ENCODE results near the gene PER2. TPM values are rescaled to one million over a fixed set of nuclear protein-coding genes. Genes with fewer than 3 reads are reported as not detected.

The PER2 gene
- total and polyA plus RNA-seq, 7 experiments from 2014 or later = 7.0 to 28.6 (median 13.5) TPM

DNA sequence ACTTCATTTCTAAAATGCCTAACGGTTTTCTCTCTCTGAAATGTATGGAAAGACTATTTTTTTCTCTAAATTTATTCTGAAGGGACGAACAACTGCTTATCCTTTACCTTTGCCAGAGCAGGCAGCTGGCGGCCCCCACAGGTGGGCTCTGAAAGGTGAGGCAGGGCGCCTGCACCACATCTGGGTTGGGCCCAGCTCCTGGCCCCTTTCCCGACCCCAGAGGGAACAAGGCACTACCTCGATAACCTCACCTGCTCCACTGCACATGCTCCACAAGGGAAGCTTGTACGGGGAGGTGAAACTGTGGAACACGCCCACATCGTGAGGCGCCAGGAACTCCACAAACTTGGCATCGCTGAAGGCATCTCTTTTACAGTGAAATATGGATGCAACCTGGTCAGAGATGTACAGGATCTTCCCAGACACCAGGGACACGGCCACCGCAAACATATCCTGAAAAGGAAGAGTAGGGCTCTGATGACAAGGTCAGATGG, 17.3 kb downstream of the PER2 start:
- Mint-ChIP-seq H3K4me1 (peaks cover 0 to 4% (median 0%) of the 10 kb centered on the region in 7 donors), H3K36me3 (peaks cover 4 to 52% (median 16%) of the 10 kb centered on the region in 5 donors), H3K27me3 (no peaks in the 10 kb centered on the region), H3K27ac (no peak overlapping the region), H3K4me3 (no peak overlapping the region), H3K9me3 (no peaks in the 10 kb centered on the region)
- Histone ChIP-seq H3K9me3 (ENCODE audit: control insufficient read depth in 2 of 3, low read length in 3 of 3) (no peaks in the 10 kb centered on the region), H3K36me3 (ENCODE audit: control insufficient read depth in 2 of 3, insufficient read depth in 3 of 3, low read length in 3 of 3) (peaks cover 8 to 77% (median 8%) of the 10 kb centered on the region in 3 experiments), H3K4me3 (ENCODE audit: low read length) (no peak overlapping the region), H3K27ac (ENCODE audit: low read depth, low read length) (no peak overlapping the region), H3K4me1 (ENCODE audit: control insufficient read depth in 2 of 2, insufficient read depth in 2 of 2, low read length in 2 of 2) (no peaks in the 10 kb centered on the region), H3K27me3 (ENCODE audit: control insufficient read depth in 2 of 2, insufficient read depth in 2 of 2, low read length in 2 of 2) (no peaks in the 10 kb centered on the region)
- POLR2A ChIA-PET = no interaction called here
- CTCF ChIA-PET = interaction anchor here (0.7 kb wide), 1 partner anchor 347 kb away, joined by 13 read pairs; no protein-coding TSS in a partner anchor
- DNase-seq (no peak), ATAC-seq (no peak)
- intact Hi-C loops (cut with micrococcal nuclease) = no loop called here

DNA sequence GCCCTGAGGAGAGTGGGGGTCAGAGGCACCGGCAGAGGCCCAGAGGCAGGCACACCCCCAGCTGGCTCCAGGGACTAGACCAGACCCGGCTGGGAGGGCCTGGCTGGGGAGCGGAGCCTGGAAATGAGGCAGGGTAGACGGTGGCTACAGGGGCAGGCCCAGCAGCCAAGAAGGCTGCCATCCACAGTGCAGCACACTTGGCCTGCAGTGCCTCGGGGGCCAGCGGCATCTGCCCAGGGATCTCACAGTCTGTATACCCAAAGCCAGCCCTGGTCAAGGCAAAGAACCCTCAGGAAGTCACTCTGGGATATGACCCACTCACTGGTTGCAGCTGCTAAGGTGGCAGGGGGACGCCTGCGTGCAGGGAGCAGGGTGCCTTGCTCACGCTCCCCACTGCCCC, 17.8 kb downstream of the PER2 start:
- Mint-ChIP-seq H3K4me1 (peaks cover 0 to 4% (median 0%) of the 10 kb centered on the region in 7 donors), H3K4me3 (no peak overlapping the region), H3K27ac (no peak overlapping the region), H3K9me3 (no peaks in the 10 kb centered on the region), H3K36me3 (peaks cover 4 to 51% (median 16%) of the 10 kb centered on the region in 5 donors), H3K27me3 (no peaks in the 10 kb centered on the region)
- ChIA-PET CTCF (interaction anchor here (0.7 kb wide), 1 partner anchor 346 kb away, joined by 13 read pairs; no protein-coding TSS in a partner anchor), POLR2A (no interaction called here)
- DNase-seq (no peak), ATAC-seq (no peak)
- Histone ChIP-seq H3K36me3 (ENCODE audit: control insufficient read depth in 2 of 3, insufficient read depth in 3 of 3, low read length in 3 of 3) (peaks cover 8 to 72% (median 8%) of the 10 kb centered on the region in 3 experiments), H3K27ac (ENCODE audit: low read depth, low read length) (no peak overlapping the region), H3K4me1 (ENCODE audit: control insufficient read depth in 2 of 2, insufficient read depth in 2 of 2, low read length in 2 of 2) (no peaks in the 10 kb centered on the region), H3K27me3 (ENCODE audit: control insufficient read depth in 2 of 2, insufficient read depth in 2 of 2, low read length in 2 of 2) (no peaks in the 10 kb centered on the region), H3K4me3 (ENCODE audit: low read length) (no peak overlapping the region), H3K9me3 (ENCODE audit: control insufficient read depth in 2 of 3, low read length in 3 of 3) (no peaks in the 10 kb centered on the region)
- intact Hi-C loops (cut with micrococcal nuclease) = no loop called here

DNA sequence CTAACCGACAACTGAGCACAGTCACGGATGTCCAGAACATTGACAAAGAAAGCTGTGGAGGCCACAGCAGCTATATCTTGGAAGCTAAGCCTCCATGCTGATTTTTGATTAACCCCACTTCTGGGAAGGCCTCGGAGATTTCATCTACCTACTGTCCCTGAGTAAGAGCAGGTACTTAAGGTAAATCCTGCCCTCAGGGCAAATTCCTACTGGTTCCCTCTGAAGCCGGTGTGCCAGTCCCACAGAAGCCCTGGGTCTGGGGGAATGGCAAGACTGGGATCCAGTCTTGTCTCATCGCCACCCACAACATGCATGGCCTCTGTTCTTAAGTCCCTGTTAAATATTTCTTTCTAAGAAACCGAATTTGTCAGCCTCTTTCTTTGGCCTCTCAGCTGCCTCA, 18.7 kb downstream of the PER2 start:
- no peak for ATAC-seq
- CTCF ChIA-PET = no interaction called here
- H3K4me3 Mint-ChIP-seq = no peak overlapping the region
- peaks cover 0 to 4% (median 0%) of the 10 kb centered on the region in 7 donors for H3K4me1 Mint-ChIP-seq
- no peak for DNase-seq
- intact Hi-C loops (cut with micrococcal nuclease) = no loop called here
- no peaks in the 10 kb centered on the region for H3K27me3 Mint-ChIP-seq
- POLR2A ChIA-PET = no interaction called here
- H3K36me3 Mint-ChIP-seq = peaks cover 4 to 47% (median 16%) of the 10 kb centered on the region in 5 donors
- Histone ChIP-seq H3K27ac (ENCODE audit: low read depth, low read length) (no peak overlapping the region), H3K27me3 (ENCODE audit: control insufficient read depth in 2 of 2, insufficient read depth in 2 of 2, low read length in 2 of 2) (no peaks in the 10 kb centered on the region), H3K4me3 (ENCODE audit: low read length) (no peak overlapping the region), H3K9me3 (ENCODE audit: control insufficient read depth in 2 of 3, low read length in 3 of 3) (no peaks in the 10 kb centered on the region), H3K36me3 (ENCODE audit: control insufficient read depth in 2 of 3, insufficient read depth in 3 of 3, low read length in 3 of 3) (peaks cover 0 to 70% (median 8%) of the 10 kb centered on the region in 3 experiments), H3K4me1 (ENCODE audit: control insufficient read depth in 2 of 2, insufficient read depth in 2 of 2, low read length in 2 of 2) (no peaks in the 10 kb centered on the region)
- no peaks in the 10 kb centered on the region for H3K9me3 Mint-ChIP-seq
- no peak overlapping the region for H3K27ac Mint-ChIP-seq

DNA sequence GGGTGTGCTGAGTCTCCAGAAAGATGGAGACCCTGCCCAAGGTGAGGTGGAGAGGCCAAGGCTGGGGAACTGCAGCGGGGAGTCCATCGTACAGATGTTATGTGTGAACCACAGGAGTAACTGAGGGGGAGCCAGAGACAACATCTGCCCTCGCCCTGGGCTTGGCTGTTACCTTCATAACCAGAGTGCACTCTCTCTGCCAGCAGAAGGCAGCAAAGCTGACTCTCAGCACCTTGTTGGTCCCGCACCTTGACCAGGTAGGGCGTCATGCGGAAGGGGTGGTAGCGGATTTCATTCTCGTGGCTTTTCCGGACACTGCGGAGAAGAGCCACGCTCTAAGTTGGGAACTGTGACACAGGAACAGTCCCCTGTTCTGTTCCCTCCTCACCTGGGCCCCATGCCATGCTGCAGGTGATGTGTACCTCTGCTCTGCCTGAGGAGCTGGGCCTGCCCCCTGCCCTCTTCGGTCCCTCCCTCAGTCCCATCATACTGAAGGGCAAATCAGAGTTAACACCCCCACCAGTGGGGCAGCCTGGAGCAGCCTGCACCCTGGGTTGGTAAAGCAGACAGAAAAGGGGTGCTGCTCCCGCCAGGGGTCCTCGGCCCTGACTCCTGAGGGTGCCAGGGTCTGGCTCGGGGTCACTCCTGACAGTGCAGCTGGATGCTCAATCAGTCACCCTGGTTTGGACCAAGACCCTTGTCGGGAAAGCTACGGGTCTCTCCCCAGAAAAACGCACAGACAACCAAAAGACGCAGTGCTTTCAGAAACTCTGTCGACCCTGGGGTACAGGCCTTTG, 20.3 kb downstream of the PER2 start:
- H3K36me3 ChIP-seq (ENCODE audit: control insufficient read depth in 2 of 3, insufficient read depth in 3 of 3, low read length in 3 of 3) = peaks cover 0 to 63% (median 8%) of the 10 kb centered on the region in 3 experiments
- ChIA-PET POLR2A (no interaction called here), CTCF (no interaction called here)
- H3K4me1 ChIP-seq (ENCODE audit: control insufficient read depth in 2 of 2, insufficient read depth in 2 of 2, low read length in 2 of 2) = no peaks in the 10 kb centered on the region
- Mint-ChIP-seq H3K9me3 (no peaks in the 10 kb centered on the region), H3K27ac (no peak overlapping the region), H3K4me1 (peaks cover 0 to 9% (median 6%) of the 10 kb centered on the region in 7 donors), H3K4me3 (no peak overlapping the region), H3K27me3 (no peaks in the 10 kb centered on the region), H3K36me3 (peaks cover 8 to 36% (median 19%) of the 10 kb centered on the region in 5 donors)
- no peak overlapping the region for H3K27ac ChIP-seq (ENCODE audit: low read depth, low read length)
- DNase-seq (no peak), ATAC-seq (no peak)
- intact Hi-C loops (cut with micrococcal nuclease) = no loop called here
- H3K9me3 ChIP-seq (ENCODE audit: control insufficient read depth in 2 of 3, low read length in 3 of 3) = no peaks in the 10 kb centered on the region
- H3K4me3 ChIP-seq (ENCODE audit: low read length) = no peak overlapping the region
- H3K27me3 ChIP-seq (ENCODE audit: control insufficient read depth in 2 of 2, insufficient read depth in 2 of 2, low read length in 2 of 2) = no peaks in the 10 kb centered on the region

DNA sequence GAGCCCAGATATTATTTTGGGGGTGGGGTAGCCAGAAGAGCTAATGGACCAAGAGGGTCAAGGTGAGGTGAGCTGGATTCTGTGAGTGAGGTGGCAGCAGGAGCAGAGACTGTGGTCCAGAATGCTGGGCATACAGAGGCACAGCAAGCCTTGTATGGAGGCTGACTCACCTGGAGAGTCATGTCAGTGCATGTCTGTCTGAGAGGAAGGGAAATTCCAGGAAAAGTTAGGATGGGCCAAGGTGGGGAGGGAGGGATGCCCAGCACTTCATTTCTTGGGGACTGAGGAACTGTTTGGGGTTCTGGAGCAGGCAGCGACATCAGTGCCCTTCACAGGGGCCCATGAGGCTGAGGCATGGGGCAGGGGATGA, 21.1 kb downstream of the PER2 start:
- Histone ChIP-seq H3K27ac (ENCODE audit: low read depth, low read length) (no peak overlapping the region), H3K4me3 (ENCODE audit: low read length) (no peak overlapping the region), H3K4me1 (ENCODE audit: control insufficient read depth in 2 of 2, insufficient read depth in 2 of 2, low read length in 2 of 2) (no peaks in the 10 kb centered on the region), H3K27me3 (ENCODE audit: control insufficient read depth in 2 of 2, insufficient read depth in 2 of 2, low read length in 2 of 2) (no peaks in the 10 kb centered on the region), H3K36me3 (ENCODE audit: control insufficient read depth in 2 of 3, insufficient read depth in 3 of 3, low read length in 3 of 3) (peaks cover 0 to 60% (median 4%) of the 10 kb centered on the region in 3 experiments), H3K9me3 (ENCODE audit: control insufficient read depth in 2 of 3, low read length in 3 of 3) (no peaks in the 10 kb centered on the region)
- Mint-ChIP-seq H3K9me3 (no peaks in the 10 kb centered on the region), H3K4me1 (peaks cover 0 to 9% (median 6%) of the 10 kb centered on the region in 7 donors), H3K36me3 (peaks cover 6 to 30% (median 19%) of the 10 kb centered on the region in 5 donors), H3K27ac (peak overlapping the region in 2 of 9 donors; percentile 32 to 90), H3K27me3 (no peaks in the 10 kb centered on the region), H3K4me3 (no peak overlapping the region)
- ChIA-PET POLR2A (no interaction called here), CTCF (no interaction called here)
- ATAC-seq = no peak
- DNase-seq = no peak
- intact Hi-C loops (cut with micrococcal nuclease) = no loop called here

- Mint-ChIP-seq H3K9me3 (no peaks in the 10 kb centered on the region), H3K4me1 (peaks cover 0 to 9% (median 6%) of the 10 kb centered on the region in 7 donors), H3K27ac (no peak overlapping the region), H3K36me3 (peaks cover 0 to 27% (median 12%) of the 10 kb centered on the region in 5 donors), H3K27me3 (no peaks in the 10 kb centered on the region), H3K4me3 (no peak overlapping the region)
- no peak for DNase-seq
- ChIA-PET POLR2A (interaction anchor here (0.6 kb wide), 1 partner anchor 497 kb away, joined by 3 read pairs; no protein-coding TSS in a partner anchor), CTCF (interaction anchor here (1.1 to 1.7 kb wide), 3 partner anchors 12 to 407 kb away, joined by 3 to 11 read pairs (median 4); no protein-coding TSS in a partner anchor)
- Histone ChIP-seq H3K4me1 (ENCODE audit: control insufficient read depth in 2 of 2, insufficient read depth in 2 of 2, low read length in 2 of 2) (no peaks in the 10 kb centered on the region), H3K27me3 (ENCODE audit: control insufficient read depth in 2 of 2, insufficient read depth in 2 of 2, low read length in 2 of 2) (no peaks in the 10 kb centered on the region), H3K9me3 (ENCODE audit: control insufficient read depth in 2 of 3, low read length in 3 of 3) (no peaks in the 10 kb centered on the region), H3K27ac (ENCODE audit: low read depth, low read length) (no peak overlapping the region), H3K36me3 (ENCODE audit: control insufficient read depth in 2 of 3, insufficient read depth in 3 of 3, low read length in 3 of 3) (peaks cover 0 to 61% (median 3%) of the 10 kb centered on the region in 3 experiments), H3K4me3 (ENCODE audit: low read length) (no peak overlapping the region)
- ATAC-seq = no peak
- intact Hi-C loops (cut with micrococcal nuclease) = no loop called here
Observed at GRCh38 chr2:238265605-238266004, 22.8 kb downstream of the PER2 start.
